ENCODE measurements around the gene NEK11. TPM values are rescaled to one million over a fixed set of nuclear protein-coding genes. Genes with fewer than 3 reads are reported as not detected.
"Not testable (repeated sequence)": the region's sequence is repeated elsewhere in the genome, so short reads cannot be mapped to it uniquely, and the experiment has no call there.

Gene NEK11
- total RNA-seq, 1 donor from 2014 or later: 1.9 TPM

DNA sequence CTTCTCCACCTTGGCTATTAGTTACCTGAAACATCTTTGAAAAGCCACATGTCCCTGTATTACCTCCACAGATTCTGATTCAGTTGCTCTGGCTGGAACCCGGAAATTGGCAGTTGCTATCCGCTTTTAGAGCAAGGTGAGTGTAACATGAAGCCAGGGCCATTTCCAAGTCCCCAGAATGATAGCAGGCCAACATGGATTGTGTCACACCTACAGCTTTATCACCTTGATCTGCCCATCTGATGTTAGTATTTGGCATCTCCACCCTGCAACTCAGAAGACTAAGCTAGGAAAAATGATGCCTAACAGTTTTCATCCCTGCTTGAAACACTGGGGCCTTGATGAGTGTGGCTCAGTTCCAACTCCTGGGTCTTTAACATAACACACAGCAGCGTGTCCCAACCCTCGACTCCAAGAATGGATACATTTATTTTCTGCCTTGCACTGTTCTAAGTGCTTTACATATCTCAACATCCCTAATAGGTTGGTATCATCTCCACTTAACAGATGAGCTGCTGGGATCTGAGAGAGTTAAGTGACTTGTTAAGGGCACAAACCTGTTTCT, 333.6 kb downstream of the NEK11 start:
- ATAC-seq (ENCODE audit: low read depth) (no peak), DNase-seq (no peak)
- H3K27me3 Mint-ChIP-seq: peaks cover 9% of the 10 kb centered on the region
- intact Hi-C loops (cut with micrococcal nuclease): no loop called here
- CTCF ChIA-PET: no interaction called here
- no peak overlapping the region for H3K27ac Mint-ChIP-seq
- no peak overlapping the region for H3K4me3 Mint-ChIP-seq
- no peaks in the 10 kb centered on the region for H3K36me3 Mint-ChIP-seq (ENCODE audit: low read depth)
- no peaks in the 10 kb centered on the region for H3K9me3 Mint-ChIP-seq
- peaks cover 11% of the 10 kb centered on the region for H3K4me1 Mint-ChIP-seq
- TF ChIP-seq, protein P1, sequence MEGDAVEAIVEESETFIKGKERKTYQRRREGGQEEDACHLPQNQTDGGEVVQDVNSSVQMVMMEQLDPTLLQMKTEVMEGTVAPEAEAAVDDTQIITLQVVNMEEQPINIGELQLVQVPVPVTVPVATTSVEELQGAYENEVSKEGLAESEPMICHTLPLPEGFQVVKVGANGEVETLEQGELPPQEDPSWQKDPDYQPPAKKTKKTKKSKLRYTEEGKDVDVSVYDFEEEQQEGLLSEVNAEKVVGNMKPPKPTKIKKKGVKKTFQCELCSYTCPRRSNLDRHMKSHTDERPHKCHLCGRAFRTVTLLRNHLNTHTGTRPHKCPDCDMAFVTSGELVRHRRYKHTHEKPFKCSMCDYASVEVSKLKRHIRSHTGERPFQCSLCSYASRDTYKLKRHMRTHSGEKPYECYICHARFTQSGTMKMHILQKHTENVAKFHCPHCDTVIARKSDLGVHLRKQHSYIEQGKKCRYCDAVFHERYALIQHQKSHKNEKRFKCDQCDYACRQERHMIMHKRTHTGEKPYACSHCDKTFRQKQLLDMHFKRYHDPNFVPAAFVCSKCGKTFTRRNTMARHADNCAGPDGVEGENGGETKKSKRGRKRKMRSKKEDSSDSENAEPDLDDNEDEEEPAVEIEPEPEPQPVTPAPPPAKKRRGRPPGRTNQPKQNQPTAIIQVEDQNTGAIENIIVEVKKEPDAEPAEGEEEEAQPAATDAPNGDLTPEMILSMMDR (IDR thresholded peaks at IDR 0.05): no peak
- POLR2A ChIA-PET: no interaction called here

DNA sequence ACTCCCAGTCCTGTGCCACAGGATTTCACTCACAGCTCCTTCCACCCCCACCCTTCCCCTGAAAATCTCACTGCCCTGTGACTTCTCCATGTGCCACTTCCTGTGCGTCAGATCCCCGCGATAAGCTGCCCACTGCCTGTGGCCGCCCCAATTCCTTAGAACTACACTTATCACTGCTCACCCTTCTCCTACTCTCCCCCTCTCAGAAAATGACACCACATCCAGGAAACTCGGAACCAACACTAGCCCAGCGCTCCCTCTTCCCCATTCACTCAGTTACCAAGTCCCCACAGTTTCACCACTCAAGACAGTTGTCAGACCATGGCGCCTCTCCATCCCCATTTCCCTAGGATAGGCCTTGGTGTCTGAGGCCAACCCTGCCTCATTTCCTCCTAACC, 334.4 kb downstream of the NEK11 start:
- Mint-ChIP-seq H3K27me3 (peaks cover 15% of the 10 kb centered on the region), H3K4me3 (peak overlapping the region; percentile 83), H3K4me1 (peaks cover 11% of the 10 kb centered on the region)
- DNase-seq; H3K9me3 Mint-ChIP-seq; POLR2A ChIA-PET; intact Hi-C loops (cut with micrococcal nuclease); H3K36me3 Mint-ChIP-seq (ENCODE audit: low read depth); CTCF ChIA-PET; ATAC-seq (ENCODE audit: low read depth); H3K27ac Mint-ChIP-seq: not testable (repeated sequence)

DNA sequence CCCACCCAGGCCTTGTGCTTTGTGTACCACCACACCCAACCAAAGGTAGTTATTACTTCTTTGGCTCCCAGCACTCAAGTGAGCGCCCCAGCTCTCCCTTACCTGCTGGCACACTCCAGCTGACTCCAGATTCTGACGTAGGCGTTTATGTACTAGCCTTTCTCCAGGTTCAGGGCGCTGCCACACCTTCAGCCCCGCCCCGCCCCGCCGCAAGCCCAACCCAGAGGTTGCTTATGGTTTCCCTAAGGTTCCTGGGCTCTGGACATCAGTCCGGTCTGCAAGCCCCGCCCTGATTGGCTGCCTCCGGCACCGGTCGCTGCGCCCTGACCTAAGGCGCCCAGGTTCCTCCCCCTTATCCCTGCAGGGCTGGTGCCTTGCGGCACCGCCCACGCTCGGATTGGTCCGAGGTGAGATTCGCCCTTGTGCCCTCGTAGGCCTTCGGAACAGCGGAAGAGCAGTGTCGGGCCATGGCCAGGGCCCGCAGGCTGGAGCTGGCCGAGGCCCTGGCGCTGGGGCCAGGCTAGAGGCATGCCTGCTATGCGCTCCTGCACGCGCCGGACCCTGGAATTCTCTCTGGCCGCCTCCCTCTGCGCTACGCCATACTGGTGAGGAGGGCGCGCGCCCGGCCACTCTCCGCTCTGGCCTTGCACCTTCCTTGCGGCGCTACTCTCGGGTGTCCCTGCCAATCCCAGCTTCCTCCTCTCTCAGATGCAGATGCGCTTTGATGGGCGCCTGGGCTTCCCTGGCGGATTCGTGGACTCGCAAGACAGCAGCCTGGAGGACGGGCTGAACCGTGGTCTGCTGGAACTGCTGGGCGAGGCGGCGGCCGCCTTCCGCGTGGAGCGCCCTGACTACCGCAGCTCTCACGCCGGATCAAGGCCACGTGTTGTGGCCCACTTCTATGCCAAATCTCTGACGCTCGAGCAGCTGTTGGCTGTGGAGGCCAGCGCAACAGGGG, 335.1 kb downstream of the NEK11 start:
- Mint-ChIP-seq H3K4me1 (peaks cover 11% of the 10 kb centered on the region), H3K9me3 (no peaks in the 10 kb centered on the region), H3K4me3 (peak overlapping the region; percentile 83), H3K27ac (no peak overlapping the region), H3K27me3 (peaks cover 15% of the 10 kb centered on the region), H3K36me3 (ENCODE audit: low read depth) (no peaks in the 10 kb centered on the region)
- peak; percentile 94 for ATAC-seq (ENCODE audit: low read depth)
- POLR2A ChIA-PET: no interaction called here
- CTCF ChIA-PET: no interaction called here
- DNase-seq: no peak
- intact Hi-C loops (cut with micrococcal nuclease): no loop called here
- TF ChIP-seq, protein P1 (IDR thresholded peaks at IDR 0.05): no peak

DNA sequence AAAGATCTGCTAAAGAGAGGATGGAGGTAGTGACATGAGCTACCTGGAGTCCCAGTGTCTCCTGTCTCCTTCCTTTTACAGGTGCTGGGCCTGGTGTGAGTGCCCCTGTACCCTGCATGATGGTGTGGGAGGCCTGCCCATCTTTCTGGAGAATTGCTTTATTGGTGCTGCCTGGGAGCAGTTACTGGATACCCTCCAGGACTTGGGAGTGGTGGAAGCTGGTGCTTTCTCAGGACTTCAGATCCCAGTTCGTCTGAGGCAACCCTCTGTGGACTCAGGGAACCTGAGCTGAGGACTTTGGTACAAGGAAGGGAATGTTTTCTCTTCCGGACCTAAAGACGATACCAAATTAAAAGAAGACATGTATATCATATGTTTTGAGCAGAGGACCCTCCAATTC, 336.6 kb downstream of the NEK11 start:
- POLR2A ChIA-PET: interaction anchor here (1.7 kb wide), 1 partner anchor 18 kb away, joined by 6 read pairs; the partner anchor contains the start of gene NUDT16
- no peak overlapping the region for H3K4me3 Mint-ChIP-seq
- DNase-seq (no peak), ATAC-seq (ENCODE audit: low read depth) (no peak)
- H3K4me1 Mint-ChIP-seq: peaks cover 11% of the 10 kb centered on the region
- H3K36me3 Mint-ChIP-seq (ENCODE audit: low read depth): no peaks in the 10 kb centered on the region
- CTCF ChIA-PET: no interaction called here
- no peak overlapping the region for H3K27ac Mint-ChIP-seq
- H3K9me3 Mint-ChIP-seq: no peaks in the 10 kb centered on the region
- intact Hi-C loops (cut with micrococcal nuclease): no loop called here
- TF ChIP-seq, protein P1 (IDR thresholded peaks at IDR 0.05): no peak
- H3K27me3 Mint-ChIP-seq: peaks cover 18% of the 10 kb centered on the region

DNA sequence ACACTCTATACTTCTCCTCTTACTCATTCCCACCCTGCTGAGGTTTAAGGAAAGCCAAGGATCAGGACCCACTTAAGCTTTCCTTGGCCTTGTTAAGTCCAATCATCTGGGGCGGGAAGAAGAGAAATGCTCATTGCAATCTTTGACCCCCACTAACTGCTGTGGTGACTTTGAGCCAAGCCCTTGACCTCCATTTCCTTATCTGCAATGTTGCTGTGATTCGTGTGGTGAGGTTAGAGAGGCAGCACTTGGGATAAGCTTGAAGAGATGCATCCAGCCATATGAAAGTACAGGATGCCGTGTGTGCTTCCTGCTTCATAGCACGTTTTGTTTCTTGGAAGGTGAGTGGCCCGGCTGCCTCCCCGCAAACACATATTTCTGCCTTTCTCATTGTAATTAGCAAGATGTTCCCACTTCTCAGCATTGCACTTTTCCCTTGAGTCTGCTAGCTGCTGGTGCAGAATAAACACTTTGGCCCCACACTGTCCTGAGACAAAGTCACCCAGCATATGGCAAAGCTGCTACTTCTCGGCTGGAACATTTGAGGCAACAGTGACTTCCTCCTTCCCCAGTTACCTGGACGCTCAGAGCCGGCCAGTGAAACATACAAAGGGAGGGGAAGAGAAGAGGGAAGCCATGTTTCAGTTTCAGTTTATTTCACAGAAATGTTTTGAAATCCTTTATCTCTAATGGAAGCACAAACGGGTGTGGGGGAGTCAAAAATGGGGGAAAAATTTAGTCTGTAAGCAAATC, 344.4 kb downstream of the NEK11 start:
- H3K27me3 Mint-ChIP-seq: peaks cover 3% of the 10 kb centered on the region
- H3K9me3 Mint-ChIP-seq: no peaks in the 10 kb centered on the region
- H3K4me3 Mint-ChIP-seq: no peak overlapping the region
- ChIA-PET POLR2A (no interaction called here), CTCF (no interaction called here)
- peaks cover 2% of the 10 kb centered on the region for H3K36me3 Mint-ChIP-seq (ENCODE audit: low read depth)
- peaks cover 11% of the 10 kb centered on the region for H3K4me1 Mint-ChIP-seq
- ATAC-seq (ENCODE audit: low read depth) (no peak), DNase-seq (no peak)
- no peak overlapping the region for H3K27ac Mint-ChIP-seq
- TF ChIP-seq, protein P1 (IDR thresholded peaks at IDR 0.05): no peak
- intact Hi-C loops (cut with micrococcal nuclease): no loop called here

Measured in activated B cell treated with CpG ODN at 0.5 μM for 24 hours (primary cell).